Midbrain (tissue), 1 donor: Measurements from ENCODE around the gene COL27A1.

Experiments used
- DNase-seq: peaks from one replicate; lab custom pipeline; 2025; lab: John Stamatoyannopoulos, UW

Gene COL27A1

GRCh38 chr9:114287763-114288192 is 132.4 kb downstream of the COL27A1 start:
- no peak for DNase-seq

- no peak for DNase-seq
These were observed 133.1 kb downstream of the COL27A1 start for GRCh38 chr9:114288193-114289091.

GRCh38 chr9:114289106-114289505 is 133.8 kb downstream of the COL27A1 start:
- no peak for DNase-seq

- DNase-seq, result no peak
These were observed 134.5 kb downstream of the COL27A1 start for GRCh38 chr9:114289571-114290481.

- no peak for DNase-seq
These were observed 135.2 kb downstream of the COL27A1 start for GRCh38 chr9:114290561-114290986.

- peak; percentile 67 for DNase-seq
These were observed 135.7 kb downstream of the COL27A1 start for GRCh38 chr9:114291064-114291474.

- DNase-seq, result no peak
These were observed 136.7 kb downstream of the COL27A1 start for GRCh38 chr9:114291886-114292590.

- DNase-seq, result no peak
These were observed 139.3 kb downstream of the COL27A1 start for GRCh38 chr9:114294664-114295063.

GRCh38 chr9:114296338-114296737 is 141.0 kb downstream of the COL27A1 start:
- DNase-seq, result no peak

- DNase-seq, result no peak
These were observed 144.2 kb downstream of the COL27A1 start for GRCh38 chr9:114299286-114300152.

- no peak for DNase-seq
These were observed 145.0 kb downstream of the COL27A1 start for GRCh38 chr9:114300153-114300845.

GRCh38 chr9:114300846-114301797 is 145.8 kb downstream of the COL27A1 start:
- no peak for DNase-seq

- DNase-seq, result no peak
These were observed 146.6 kb downstream of the COL27A1 start for GRCh38 chr9:114301798-114302565.

- DNase-seq, result no peak
These were observed 147.4 kb downstream of the COL27A1 start for GRCh38 chr9:114302727-114303126.

- DNase-seq, result no peak
These were observed 148.2 kb downstream of the COL27A1 start for GRCh38 chr9:114303571-114303970.

- no peak for DNase-seq
These were observed 148.6 kb downstream of the COL27A1 start for GRCh38 chr9:114303977-114304376.

GRCh38 chr9:114304416-114305188 is 149.3 kb downstream of the COL27A1 start:
- DNase-seq, result no peak

GRCh38 chr9:114307899-114308267 is 152.5 kb downstream of the COL27A1 start:
- no peak for DNase-seq
